HG03460 (cell line): ENCODE measurements around the gene LMCD1.
"Not testable (repeated sequence)": the region's sequence is repeated elsewhere in the genome, so short reads cannot be mapped to it uniquely, and the experiment has no call there.

Source experiments
- ATAC-seq: cut with Tn5 transposase; IDR thresholded peaks from one replicate; pipeline ENCODE4 v1.9.1; 2021; ENCODE audit not compliant: unreplicated experiment

LMCD1 gene

GRCh38 chr3:8579943-8580342 is 78.3 kb downstream of the LMCD1 start:
- no peak for ATAC-seq

- ATAC-seq, result not testable (repeated sequence)
Observed at GRCh38 chr3:8580434-8580833, 78.8 kb downstream of the LMCD1 start.

- no peak for ATAC-seq
Observed at GRCh38 chr3:8581373-8581772, 79.8 kb downstream of the LMCD1 start.

GRCh38 chr3:8581806-8582445 is 80.3 kb downstream of the LMCD1 start:
- no peak for ATAC-seq

- no peak for ATAC-seq
Observed at GRCh38 chr3:8584661-8585060, 83.0 kb downstream of the LMCD1 start.

- ATAC-seq, result no peak
Observed at GRCh38 chr3:8589880-8590556, 88.4 kb downstream of the LMCD1 start.

- no peak for ATAC-seq
Observed at GRCh38 chr3:8593021-8593827, 91.6 kb downstream of the LMCD1 start.

- no peak for ATAC-seq
Observed at GRCh38 chr3:8595252-8595651, 93.6 kb downstream of the LMCD1 start.

- ATAC-seq, result no peak
Observed at GRCh38 chr3:8595695-8596115, 94.1 kb downstream of the LMCD1 start.

GRCh38 chr3:8596321-8597218 is 94.9 kb downstream of the LMCD1 start:
- ATAC-seq, result no peak

- no peak for ATAC-seq
Observed at GRCh38 chr3:8597219-8597853, 95.7 kb downstream of the LMCD1 start.

GRCh38 chr3:8599146-8599545 is 97.5 kb downstream of the LMCD1 start:
- no peak for ATAC-seq

- no peak for ATAC-seq
Observed at GRCh38 chr3:8600457-8600856, 98.8 kb downstream of the LMCD1 start.

GRCh38 chr3:8603115-8603710 is 101.6 kb downstream of the LMCD1 start:
- ATAC-seq, result no peak

GRCh38 chr3:8604006-8604405 is 102.4 kb downstream of the LMCD1 start:
- no peak for ATAC-seq

GRCh38 chr3:8604988-8605387 is 103.4 kb downstream of the LMCD1 start:
- ATAC-seq, result no peak

- no peak for ATAC-seq
Observed at GRCh38 chr3:8606701-8607231, 105.1 kb downstream of the LMCD1 start.

GRCh38 chr3:8607234-8608040 is 105.8 kb downstream of the LMCD1 start:
- ATAC-seq, result no peak
